ACC112 (cell line): ENCODE results near the gene ZCCHC2.

ENCODE experiments used
- H2AFZ ChIP-seq: fragments of 200-600 bp; sonication (generic); one replicate; pipeline ENCODE4 v1.6.0; 2017; ENCODE audit warnings: antibody characterized with exemption, low read length; ENCODE audit not compliant: unreplicated experiment
- H3K27ac ChIP-seq: fragments of 200-600 bp; sonication (generic); 2 replicates; pipeline ENCODE4 v1.5.1; 2014; ENCODE audit warnings: low read depth, mild to moderate bottlenecking, antibody characterized with exemption, low read length, moderate library complexity
- H3K27me3 ChIP-seq: fragments of 200-600 bp; sonication (generic); 2 replicates; pipeline ENCODE4 v1.6.1; 2014; ENCODE audit warnings: mild to moderate bottlenecking, antibody characterized with exemption, low read length, moderate library complexity, mixed read lengths; ENCODE audit not compliant: insufficient read depth
- H3K36me3 ChIP-seq: fragments of 200-600 bp; sonication (generic); 2 replicates; pipeline ENCODE4 v1.6.1; 2016; ENCODE audit warnings: mild to moderate bottlenecking, antibody characterized with exemption, low read length, moderate library complexity, mixed read lengths; ENCODE audit not compliant: insufficient read depth
- H3K4me1 ChIP-seq: fragments of 200-600 bp; sonication (generic); one replicate; pipeline ENCODE4 v1.6.1; 2016; ENCODE audit warnings: low read length, mixed read lengths; ENCODE audit not compliant: insufficient read depth, unreplicated experiment, control insufficient read depth
- H3K4me3 ChIP-seq: fragments of 200-600 bp; sonication (generic); 2 replicates; pipeline ENCODE4 v1.5.1; 2014; ENCODE audit warnings: mild to moderate bottlenecking, low read depth, low read length
- H3K79me2 ChIP-seq: fragments of 200-600 bp; sonication (generic); one replicate; pipeline ENCODE4 v1.6.0; 2016; ENCODE audit warnings: low read length; ENCODE audit not compliant: control insufficient read depth, unreplicated experiment, insufficient read depth

The ZCCHC2 gene

GRCh38 chr18:62618735-62619134, 95.9 kb downstream of the ZCCHC2 start:
- Histone ChIP-seq H3K4me1 (no peaks in the 10 kb centered on the region), H2AFZ (no peak overlapping the region), H3K79me2 (no peaks in the 10 kb centered on the region), H3K36me3 (no peaks in the 10 kb centered on the region), H3K4me3 (no peak overlapping the region), H3K27ac (no peak overlapping the region), H3K27me3 (peaks cover 28% of the 10 kb centered on the region)

GRCh38 chr18:62621546-62621945, 98.7 kb downstream of the ZCCHC2 start:
- H3K27ac ChIP-seq: no peak overlapping the region
- peaks cover 9% of the 10 kb centered on the region for H3K27me3 ChIP-seq
- no peaks in the 10 kb centered on the region for H3K4me1 ChIP-seq
- H3K79me2 ChIP-seq: no peaks in the 10 kb centered on the region
- no peak overlapping the region for H2AFZ ChIP-seq
- no peak overlapping the region for H3K4me3 ChIP-seq
- no peaks in the 10 kb centered on the region for H3K36me3 ChIP-seq

- no peaks in the 10 kb centered on the region for H3K4me1 ChIP-seq
- H3K79me2 ChIP-seq: no peaks in the 10 kb centered on the region
- no peaks in the 10 kb centered on the region for H3K27me3 ChIP-seq
- no peaks in the 10 kb centered on the region for H3K36me3 ChIP-seq
- no peak overlapping the region for H3K27ac ChIP-seq
- peak overlapping the region; percentile 48 for H2AFZ ChIP-seq
- no peak overlapping the region for H3K4me3 ChIP-seq
Measured at GRCh38 chr18:62625019-62625418, 102.2 kb downstream of the ZCCHC2 start.
